AG10803 (cell line): Measurements from ENCODE around the gene DLG5.

Experiments
- DNase-seq: peaks from one replicate; pipeline ENCODE4 v3.0.0; 2010; ENCODE audit warnings: low read depth
- H3K4me3 ChIP-seq: 2 replicates; pipeline ENCODE4 v1.5.1; 2011; ENCODE audit warnings: mild to moderate bottlenecking, low read length, control low read depth
- TF ChIP-seq, protein P1 (sequence below): conservative IDR thresholded peaks from 2 replicates; pipeline ENCODE4 v1.5.1; 2011; ENCODE audit warnings: mild to moderate bottlenecking, low read length, control low read depth, inconsistent platforms

Gene DLG5

DNA sequence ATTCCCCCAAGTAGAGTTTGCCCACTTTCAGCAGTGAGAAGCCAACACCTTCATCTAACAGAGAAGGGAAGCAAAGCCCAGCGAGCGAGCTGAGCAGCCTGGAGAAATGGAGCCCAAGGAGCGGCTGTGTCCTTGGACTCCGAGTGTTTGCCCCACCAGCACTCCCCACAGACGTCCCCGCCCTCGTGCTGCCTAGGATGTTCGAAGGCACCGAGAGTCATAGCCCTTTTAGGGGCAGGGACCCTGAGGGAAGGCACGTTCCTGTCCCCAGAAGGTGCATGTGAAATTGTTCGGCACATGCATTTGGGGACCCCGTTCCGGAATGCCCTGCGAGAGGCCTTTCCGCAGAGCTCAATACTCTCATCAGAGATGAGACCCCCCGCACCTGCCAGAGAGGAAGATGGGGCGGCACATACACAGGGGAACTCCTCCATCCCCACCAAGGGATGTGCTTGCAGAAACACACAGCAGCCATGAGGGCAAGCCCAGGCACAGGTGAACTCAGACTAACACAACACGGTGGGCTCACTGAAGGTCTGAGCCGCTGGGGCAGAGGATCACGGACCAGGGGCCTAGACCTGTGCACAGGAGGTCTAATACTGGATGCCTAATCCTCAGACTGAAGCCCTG lies 131.0 kb downstream of the DLG5 start:
- TF ChIP-seq, protein P1, sequence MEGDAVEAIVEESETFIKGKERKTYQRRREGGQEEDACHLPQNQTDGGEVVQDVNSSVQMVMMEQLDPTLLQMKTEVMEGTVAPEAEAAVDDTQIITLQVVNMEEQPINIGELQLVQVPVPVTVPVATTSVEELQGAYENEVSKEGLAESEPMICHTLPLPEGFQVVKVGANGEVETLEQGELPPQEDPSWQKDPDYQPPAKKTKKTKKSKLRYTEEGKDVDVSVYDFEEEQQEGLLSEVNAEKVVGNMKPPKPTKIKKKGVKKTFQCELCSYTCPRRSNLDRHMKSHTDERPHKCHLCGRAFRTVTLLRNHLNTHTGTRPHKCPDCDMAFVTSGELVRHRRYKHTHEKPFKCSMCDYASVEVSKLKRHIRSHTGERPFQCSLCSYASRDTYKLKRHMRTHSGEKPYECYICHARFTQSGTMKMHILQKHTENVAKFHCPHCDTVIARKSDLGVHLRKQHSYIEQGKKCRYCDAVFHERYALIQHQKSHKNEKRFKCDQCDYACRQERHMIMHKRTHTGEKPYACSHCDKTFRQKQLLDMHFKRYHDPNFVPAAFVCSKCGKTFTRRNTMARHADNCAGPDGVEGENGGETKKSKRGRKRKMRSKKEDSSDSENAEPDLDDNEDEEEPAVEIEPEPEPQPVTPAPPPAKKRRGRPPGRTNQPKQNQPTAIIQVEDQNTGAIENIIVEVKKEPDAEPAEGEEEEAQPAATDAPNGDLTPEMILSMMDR = no peak
- no peak overlapping the region for H3K4me3 ChIP-seq
- DNase-seq = no peak

DNA sequence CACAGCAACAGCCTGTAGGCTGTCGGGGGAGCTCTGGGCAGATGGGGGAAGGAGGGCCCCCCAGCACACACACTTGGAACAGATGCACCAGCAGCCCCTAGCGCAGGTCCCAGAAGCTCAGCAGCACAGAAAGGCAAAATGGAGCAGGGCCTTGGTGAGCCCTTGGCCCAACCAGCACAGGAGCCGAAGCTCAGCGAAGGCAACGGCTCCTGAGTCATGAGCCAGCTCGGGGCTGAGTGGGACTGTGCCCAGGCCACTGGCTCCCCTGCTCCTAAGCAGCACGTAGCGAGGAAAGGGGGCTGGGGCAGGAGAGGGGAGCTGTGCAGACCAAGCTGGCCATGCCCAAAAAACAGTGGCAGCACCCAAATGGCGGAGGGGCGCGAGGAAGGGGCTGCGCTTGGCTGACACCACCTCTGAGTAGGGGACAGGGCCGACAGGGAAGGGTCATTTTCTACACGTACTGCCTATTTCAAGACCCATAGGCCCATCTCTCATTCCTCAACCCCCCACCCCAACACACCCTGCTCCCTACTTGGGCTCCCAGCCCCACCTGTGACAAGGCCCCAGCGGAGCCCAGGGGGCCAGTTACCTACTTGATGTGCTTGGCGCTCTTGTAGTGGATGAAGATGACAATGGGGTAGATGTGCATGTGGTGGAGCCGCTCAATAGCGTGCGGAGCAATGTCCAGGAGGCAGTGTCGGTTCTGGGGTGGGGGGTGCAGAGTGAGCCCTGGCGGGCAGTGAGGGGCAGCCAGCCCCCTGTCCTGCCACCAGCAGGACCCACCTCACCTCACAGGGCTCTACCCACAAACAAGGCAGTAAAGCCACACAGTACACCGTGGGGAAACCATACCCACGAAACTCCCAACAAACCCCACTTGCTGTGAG lies 132.1 kb downstream of the DLG5 start:
- TF ChIP-seq, protein P1 = no peak
- no peak for DNase-seq
- H3K4me3 ChIP-seq = no peak overlapping the region

DNA sequence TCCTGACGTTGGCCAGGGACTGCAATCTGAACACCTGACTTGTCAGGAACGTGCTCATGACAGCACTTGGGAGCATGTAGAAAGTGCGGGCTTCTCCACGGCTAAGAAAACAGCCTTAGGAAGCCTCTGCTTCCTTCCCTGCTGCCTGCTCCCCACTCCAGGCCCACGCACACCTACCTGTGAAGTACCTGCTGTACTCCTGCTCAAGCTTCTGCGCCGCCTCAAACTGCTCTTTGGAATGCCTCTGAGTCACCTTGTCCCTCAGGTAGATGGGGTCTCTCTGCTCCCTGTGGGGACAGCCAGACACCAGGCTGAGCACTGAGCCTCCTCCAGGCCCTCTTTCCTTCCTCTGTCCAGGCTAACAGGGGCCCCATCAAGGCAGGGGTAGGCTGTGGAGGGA lies 132.7 kb downstream of the DLG5 start:
- no peak for DNase-seq
- H3K4me3 ChIP-seq = no peak overlapping the region
- TF ChIP-seq, protein P1 = no peak

DNA sequence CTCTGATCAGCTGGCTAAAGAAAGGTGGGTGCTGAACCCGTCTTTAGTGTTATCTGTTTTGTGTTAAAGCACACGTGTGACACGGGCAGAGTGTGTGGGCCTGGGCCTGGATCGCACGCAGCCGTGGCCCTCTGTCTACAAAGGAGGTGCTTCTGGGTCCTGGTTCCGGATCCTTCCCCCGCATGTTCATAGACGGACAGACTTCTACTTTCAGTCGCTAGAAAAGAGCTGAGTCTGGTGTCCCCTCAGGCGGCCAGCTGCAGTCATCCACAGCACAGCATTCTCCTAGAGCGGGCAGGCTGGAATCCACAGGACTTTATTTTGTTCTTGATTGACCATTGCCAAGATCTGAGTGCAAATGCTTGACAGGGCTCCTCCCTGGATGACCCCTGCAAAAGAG lies 134.4 kb downstream of the DLG5 start:
- no peak overlapping the region for H3K4me3 ChIP-seq
- no peak for DNase-seq
- TF ChIP-seq, protein P1 = no peak

DNA sequence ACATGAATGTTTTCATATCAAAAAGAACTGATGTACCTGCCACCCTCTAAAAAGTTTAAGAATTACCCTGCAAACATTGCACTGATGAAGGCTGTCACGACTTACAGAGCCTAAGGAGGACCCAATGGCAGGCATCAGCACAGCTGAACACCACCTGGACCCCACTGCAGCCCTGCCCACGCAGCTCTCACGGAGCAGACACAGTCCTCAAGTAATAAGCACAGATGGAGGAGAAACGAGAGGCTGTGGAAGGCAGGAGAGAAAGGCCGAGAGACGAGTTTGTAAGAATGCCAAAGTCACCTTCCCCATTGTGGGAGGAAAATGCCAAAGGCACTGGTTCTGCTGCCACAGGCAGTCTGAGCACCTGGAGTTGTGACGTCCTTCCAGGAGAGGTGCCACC lies 135.0 kb downstream of the DLG5 start:
- no peak for DNase-seq
- TF ChIP-seq, protein P1 = no peak
- H3K4me3 ChIP-seq = no peak overlapping the region

DNA sequence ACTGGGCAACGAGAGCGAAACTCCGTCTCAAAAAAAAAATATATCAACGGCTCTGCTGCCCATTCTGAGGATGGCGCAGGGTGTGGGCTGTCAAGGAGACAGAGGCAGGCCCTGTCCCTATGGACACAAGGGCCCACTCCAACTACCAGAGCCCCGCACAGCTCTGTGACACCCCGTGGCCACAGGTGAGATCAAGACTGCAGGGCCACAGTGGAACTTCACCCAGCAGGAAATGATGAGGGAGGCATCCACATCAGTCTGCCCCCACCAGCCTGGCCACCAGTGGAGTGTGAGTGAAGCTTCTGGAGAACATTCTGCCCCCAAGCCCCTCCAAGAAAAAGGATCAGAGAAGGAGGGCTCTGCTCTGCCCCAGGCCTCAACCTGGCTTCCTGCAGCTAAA lies 136.7 kb downstream of the DLG5 start:
- no peak for DNase-seq
- H3K4me3 ChIP-seq = no peak overlapping the region
- TF ChIP-seq, protein P1 = no peak

DNA sequence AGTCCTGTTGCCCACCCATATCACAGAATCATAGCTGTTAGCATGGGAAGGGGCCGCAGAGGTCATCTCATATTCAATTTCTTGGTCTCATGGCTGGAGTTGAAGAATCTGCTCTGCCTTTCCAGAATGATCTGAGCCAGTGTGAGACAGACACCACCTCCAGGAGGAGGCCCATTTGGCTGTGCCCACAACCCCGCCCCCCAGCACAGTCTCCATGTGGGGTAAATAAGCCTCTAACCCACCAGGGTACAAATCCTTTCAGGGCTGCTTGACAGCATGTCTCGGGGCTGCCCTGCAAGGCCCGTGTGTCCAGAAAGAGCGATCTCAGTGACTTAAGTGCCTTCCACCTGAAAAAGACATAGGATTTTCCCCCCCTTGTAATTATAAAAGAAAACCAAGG lies 137.5 kb downstream of the DLG5 start:
- TF ChIP-seq, protein P1 = no peak
- no peak for DNase-seq
- H3K4me3 ChIP-seq = no peak overlapping the region
